Erythroblast (primary cell): Measurements from ENCODE around the gene PLIN4.

Experiments
- DNase-seq, 2 experiments: peaks; one replicate each; lab custom pipeline; 2025; lab: John Stamatoyannopoulos, UW
- GATA1 ChIP-seq: IDR thresholded peaks from 2 replicates; pipeline ENCODE4 v1.6.1; 2011; ENCODE audit warnings: low read depth, mild to moderate bottlenecking, control low read depth, low read length, moderate library complexity
- POLR2A ChIP-seq: IDR thresholded peaks from 2 replicates; pipeline ENCODE4 v1.6.1; 2011; ENCODE audit warnings: mild to moderate bottlenecking, low read length

Gene PLIN4

GRCh38 chr19:4464815-4465581 is 53.3 kb downstream of the PLIN4 start:
- no peak for TF ChIP-seq POLR2A
- no peak for TF ChIP-seq GATA1
- no peak for DNase-seq

DNA sequence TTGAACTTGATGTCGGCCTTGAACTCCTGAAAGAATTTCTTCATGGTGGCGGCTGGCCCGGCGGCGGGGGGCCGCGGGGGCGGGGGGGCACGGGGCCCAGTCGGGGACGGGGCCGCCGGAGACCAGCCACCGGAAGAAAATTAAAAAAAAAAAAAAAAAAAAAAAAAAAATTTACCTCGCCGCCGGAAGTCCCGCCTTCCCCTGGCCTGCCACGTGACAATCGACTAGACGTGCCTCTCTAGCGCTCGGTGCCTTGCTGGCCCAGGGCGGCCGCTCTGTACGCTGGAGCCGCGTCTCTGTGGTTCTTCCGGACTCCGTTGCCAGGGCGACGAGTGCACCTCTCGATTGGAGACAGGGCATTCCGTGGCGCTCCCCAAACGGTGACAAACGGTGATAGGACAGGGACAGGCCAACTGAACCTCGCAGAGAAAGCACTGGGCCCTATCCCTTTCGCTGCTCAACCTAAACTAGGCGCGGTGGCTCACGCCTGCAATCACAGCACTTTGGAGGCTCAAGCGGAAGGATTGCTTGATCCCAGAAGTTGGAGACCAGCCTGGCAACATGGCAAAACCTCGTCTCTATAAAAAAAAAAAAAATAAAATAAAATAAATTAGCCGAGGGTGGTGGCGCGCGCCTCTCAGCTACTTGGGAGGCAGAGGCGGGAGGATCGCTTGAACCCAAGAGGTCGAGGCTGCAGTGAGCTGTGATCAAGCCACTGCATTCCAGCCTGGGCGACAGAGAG is 60.5 kb downstream of the PLIN4 start, which contains the start of gene UBXN6:
UBXN6 (minus strand) TSS at position 141 of the 742 bp plus-strand sequence; CDS start at position 44, 97 bp downstream.
- peak; percentile 99 to 100 for DNase-seq
- peak; percentile 21 for TF ChIP-seq POLR2A
- no peak for TF ChIP-seq GATA1

DNA sequence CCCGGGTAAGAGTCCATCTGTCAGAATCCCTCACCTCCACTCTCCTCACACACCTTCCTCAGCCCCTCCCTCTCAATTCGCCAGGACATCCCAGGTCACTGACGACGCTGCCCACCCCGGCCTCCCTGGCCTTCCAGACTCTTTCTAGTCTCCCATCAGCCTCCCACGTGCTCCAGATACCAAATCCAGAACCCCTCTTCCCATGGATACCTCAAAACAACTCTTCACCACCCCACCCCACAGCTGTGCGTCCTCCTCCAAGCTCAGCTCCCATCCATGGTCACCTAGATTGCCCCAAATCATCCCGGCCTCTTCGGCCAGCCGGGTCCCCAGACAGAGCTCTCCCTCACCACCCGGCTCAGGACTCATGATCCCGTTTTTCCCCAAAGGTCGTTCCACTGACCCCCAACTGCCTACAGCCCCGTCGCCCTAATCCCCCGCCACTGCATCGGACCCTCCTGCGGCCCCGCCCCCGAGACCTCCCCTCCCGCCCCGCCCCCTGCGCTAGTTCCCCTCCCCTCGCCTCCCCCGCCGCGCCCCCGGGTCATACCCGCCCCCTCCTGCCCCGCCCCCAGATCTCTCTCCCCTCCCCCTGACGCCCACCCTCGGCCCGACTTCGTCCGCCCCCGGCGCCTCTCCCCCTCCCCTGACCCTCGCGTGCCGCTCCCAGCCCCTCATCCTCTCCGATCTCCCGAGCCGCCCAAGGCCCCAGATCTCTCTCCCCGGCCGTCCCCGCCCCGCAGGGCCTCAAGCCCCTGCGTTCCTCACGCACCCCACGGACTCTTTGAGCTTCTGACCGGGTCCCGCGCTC is 61.2 kb downstream of the PLIN4 start:
- TF ChIP-seq POLR2A (peak; percentile 44), GATA1 (no peak)
- peak; percentile 80 to 84 for DNase-seq

DNA sequence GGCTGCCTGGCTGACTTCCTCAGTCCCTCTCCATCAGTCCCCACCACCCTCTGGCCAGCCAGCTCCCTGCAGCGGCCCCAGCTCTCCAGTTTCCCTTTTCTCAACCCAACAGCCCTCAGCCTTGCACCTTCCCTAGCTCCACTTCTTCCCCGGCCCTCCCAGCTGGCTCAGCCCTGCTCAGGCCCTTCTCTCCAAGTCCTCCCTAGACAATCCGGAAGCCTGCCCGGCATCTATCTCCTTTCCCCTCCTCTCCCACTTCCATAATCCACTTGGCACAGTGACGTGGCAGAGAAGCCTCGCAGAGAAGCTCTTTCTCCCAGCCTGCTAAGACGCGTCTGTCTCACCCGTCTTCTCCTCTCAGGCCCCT is 61.8 kb downstream of the PLIN4 start:
- TF ChIP-seq GATA1 = no peak
- TF ChIP-seq POLR2A = no peak
- DNase-seq = peak; percentile 59 to 69

DNA sequence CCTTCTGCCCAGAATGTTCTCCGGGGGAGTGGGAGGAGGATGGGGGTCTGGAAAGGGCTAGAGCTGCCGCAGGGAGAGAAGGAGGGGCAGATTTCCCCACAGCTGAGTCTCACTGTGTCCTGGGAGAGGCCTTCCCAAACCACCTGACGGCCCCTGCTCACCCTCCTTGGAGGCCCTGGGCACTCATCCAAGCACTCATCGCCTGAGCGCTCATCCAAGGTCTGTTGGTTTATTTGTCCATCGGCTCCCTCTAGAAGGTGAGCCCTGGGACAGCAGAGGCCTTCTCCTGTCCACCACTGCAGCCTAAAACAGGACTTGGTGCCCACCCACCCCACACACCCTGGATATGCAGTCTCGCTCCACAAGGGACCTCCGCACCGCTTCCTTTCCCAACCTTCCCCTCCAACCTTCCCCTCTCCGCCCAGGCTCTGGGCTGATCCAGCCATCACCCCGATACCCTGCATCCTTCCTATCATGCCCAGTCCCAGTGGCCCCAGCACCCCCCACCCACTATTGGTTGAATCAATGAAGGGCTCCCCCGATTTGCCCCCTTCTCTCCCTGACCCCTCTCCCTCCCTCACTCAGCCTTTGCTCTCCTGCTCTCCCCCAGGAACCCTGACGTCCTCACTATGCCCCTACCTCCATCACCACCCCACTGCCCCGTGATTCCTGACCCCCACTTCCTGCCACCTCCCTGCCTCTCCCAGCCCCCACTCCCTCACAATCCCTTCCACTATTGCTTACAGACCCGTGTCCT is 62.4 kb downstream of the PLIN4 start:
- peak; percentile 67 to 78 for DNase-seq
- TF ChIP-seq POLR2A (no peak), GATA1 (no peak)

DNA sequence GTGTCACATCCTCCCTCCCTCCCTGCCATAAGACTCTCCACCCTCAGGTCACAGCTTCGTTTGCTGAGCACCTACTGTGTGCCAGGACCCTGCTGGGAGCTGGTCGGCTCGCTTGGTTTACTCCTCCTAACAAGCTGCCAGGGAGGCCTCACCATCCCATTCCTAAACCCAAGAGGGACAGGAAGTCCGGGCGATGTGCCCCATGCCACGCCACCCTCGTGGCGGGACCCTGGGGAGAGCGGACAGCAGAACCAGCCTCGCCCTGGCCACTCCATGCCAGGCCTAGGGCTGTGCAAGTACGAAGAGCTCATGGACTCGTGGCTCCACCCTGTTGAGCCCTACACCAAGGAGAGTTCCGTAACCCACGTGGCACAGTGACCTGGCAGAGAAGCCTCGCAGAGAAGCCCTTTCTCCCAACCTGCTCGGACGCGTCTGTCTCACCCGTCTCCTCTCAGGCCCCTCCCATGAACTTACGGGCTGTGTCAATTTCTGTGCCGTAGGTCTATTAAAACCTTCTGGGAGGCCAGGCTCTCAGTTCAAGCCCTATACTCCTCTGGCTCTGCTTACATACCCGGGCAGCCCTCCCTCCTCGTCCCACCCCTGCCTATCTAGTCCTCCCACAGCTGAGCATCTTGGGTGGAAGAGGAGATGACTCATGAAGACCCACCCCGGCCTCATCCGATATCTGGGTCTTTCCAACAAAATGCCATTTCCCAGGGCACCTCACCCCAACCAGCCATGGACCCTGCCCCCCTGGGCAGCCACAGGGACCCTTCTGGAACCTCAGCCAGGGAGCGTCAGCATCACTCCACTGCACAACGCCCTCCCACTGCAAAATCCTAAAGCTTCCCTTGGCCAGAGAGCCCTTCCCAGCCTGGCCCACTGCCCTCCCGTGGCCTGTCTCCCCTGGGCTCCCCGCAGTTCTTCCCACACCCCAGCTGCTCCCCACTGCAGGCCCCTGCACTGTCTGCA is 63.3 kb downstream of the PLIN4 start:
- peak; percentile 93 to 94 for DNase-seq
- TF ChIP-seq GATA1 (no peak), POLR2A (peak; percentile 79)

DNA sequence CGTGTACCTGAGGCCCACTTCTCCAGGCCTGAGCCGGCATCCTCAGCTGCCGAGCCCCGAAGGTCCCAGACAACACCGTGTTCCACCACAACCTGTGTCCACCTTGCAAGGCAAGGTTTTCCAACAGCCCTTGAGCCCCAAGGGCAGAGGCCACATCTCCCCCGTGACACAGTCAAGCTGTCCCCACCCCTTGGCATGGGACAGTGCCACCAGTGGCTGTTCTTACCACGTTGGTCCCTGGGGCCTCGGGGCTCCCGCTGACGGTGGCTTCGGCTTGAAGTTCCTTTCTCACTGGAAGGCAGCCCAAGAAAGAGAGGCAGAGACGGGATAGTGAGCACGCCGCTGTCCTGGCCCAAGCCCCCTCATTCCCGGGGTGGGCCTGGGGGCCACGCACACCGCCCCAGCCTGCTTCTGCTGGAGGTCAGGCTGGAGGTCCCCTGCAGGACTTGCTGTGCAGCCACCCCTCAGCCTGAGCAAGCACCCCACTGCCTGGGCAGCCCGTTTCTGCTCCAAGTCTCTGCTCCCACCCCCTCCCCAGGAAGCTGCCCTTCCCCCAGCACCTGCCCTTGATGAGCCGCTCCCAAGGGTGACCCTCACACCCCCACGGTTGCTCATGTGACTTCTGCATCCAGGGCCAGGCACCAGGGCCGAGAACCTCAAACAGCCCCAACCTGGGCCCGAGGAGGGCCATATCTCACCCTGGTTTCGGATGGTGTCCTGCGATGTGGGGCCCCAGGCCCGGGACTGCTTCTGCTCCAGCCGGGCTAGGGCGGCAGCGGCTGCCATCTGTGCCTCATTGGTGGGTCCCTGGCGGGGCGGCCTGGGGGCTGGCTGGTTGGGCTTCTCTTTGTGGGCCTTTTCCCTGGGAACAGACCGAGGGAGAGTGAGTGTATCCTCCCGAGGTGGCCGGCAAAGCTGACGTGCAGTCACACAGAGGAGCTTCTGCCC is 64.8 kb downstream of the PLIN4 start:
- TF ChIP-seq POLR2A (no peak), GATA1 (no peak)
- DNase-seq = no peak

DNA sequence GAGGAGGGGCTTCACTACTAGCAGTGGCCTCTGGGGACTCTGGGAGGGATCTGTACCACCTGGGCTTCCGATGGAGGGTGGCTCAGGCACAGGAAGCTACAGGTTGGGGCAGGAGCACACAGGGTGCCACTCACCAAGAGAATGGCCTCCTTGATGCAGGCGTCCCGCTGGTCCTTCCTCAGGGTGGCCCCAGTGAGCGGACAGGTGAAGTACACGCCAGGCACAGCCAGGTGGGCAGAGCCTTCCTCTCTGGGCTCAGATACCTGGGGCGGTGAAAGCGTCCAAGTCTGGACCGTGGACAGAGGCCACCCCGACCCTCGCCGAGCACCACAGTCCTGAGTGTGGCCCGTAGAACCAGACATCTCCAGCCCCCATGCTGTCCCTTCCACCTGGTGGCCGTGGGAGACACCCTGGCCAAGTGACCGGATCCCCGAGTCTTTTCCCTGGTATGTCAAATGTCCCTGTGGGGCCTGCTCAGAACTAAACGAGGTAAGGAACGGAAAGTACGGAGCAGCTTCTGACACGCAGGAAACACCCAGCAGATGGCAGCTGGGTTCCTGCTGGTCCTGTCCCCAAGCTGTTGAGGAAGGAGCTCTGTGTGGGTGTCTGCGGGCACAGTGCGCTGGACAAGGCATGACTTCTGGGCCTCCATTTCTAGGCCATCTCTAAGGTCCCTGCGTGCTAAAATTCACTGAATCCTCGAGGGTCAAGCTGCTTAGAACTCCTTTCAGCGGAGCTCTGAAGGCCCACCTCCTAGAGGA is 65.9 kb downstream of the PLIN4 start:
- TF ChIP-seq GATA1 = no peak
- no peak for TF ChIP-seq POLR2A

More for the DNA sequence above, 65.9 kb downstream of the PLIN4 start:
- DNase-seq = no peak
